ENCODE data around the gene KCNN3.

KCNN3 gene

GRCh38 chr1:154881820-154882535 is 11.9 kb upstream of the KCNN3 start:
- in situ Hi-C loops (cut with MboI; ENCODE audit: low sequenced_read_pairs): loop anchor here (25.0 kb wide), 1 partner anchor 220 kb away; no protein-coding TSS in a partner anchor

- in situ Hi-C loops (cut with MboI; ENCODE audit: low sequenced_read_pairs): loop anchor here (25.0 kb wide), 1 partner anchor 218 kb away; no protein-coding TSS in a partner anchor
These were observed 10.6 kb upstream of the KCNN3 start for GRCh38 chr1:154880671-154881070.

GRCh38 chr1:154879038-154879421 is 8.9 kb upstream of the KCNN3 start:
- in situ Hi-C loops (cut with MboI; ENCODE audit: low sequenced_read_pairs): loop anchor here (25.0 kb wide), 1 partner anchor 217 kb away; no protein-coding TSS in a partner anchor

GRCh38 chr1:154878371-154879037 is 8.4 kb upstream of the KCNN3 start:
- in situ Hi-C loops (cut with MboI; ENCODE audit: low sequenced_read_pairs): loop anchor here (25.0 kb wide), 1 partner anchor 216 kb away; no protein-coding TSS in a partner anchor

DNA sequence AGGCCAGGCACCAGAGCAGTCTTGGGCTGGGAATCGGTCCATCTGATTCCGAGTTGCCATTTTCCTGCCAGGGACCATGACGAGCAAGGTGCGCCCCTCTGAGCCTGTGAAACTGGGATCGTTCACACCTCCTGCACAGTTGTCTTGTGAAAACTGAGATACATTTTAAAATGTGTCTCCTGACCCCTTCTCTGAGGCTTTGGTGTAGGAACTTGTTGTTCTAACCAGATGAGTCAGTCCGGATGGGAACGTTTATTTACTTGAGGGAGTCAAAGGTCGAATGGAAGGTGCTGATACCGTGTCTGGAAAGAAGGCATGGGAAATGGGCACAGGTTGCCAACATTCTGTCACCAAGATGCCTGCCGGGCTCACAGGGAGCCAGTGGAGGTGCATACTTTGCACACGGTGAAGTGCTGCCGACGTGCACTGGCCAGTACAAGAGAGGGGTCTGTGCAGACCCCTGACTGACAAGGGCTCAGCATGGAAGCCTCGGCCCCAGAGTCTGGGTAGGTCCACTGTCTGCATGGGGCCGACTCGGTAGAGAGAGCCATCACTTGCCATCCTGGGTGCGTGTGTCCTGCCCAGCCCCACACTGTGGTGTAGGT is 7.4 kb upstream of the KCNN3 start:
- in situ Hi-C loops (cut with MboI; ENCODE audit: low sequenced_read_pairs): loop anchor here (25.0 kb wide), 1 partner anchor 215 kb away; no protein-coding TSS in a partner anchor

DNA sequence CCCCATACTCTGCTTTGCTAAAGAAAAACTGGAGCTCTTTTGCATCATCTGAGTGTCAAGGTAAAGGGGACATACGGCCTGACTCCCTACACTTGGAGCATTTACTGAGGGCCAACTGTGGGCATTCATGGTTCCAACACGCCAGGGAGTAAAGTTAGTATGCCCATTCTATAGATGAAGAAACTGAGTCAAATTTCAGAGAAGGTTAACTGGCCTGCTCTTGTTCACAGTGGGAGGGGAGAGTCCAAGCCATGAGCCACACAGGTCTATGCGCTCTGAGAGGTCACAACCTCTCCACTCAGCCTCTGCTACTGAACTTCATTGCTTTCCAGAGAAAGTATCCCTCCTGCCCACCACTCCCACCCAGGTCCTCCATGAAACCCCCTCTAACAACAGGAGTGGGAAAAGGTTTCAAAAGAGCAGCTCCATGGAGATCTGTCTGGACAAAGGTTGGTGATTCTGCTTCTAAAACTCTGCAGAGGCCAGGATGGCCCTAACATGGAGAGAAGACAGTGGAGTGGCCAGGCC is 6.8 kb upstream of the KCNN3 start:
- in situ Hi-C loops (cut with MboI; ENCODE audit: low sequenced_read_pairs): loop anchor here (25.0 kb wide), 1 partner anchor 215 kb away; no protein-coding TSS in a partner anchor

DNA sequence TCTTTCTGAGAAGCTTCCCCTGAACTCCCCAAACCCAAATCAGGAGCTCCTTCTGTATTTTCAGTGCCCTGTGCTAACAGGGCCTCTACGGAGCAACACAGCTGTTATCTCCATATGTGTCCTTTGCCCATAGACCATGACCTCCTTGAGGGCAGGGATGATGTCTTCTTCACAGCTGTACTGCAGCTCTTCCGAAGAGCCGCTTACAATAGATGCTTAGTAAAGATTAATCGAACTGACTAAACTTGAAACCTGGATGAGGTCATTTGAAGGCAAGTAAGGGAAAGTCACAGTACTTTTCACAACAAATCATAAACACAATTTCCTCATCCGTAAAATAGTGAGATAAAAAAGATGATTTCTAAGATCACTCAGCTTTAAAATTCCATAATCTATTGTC is 4.4 kb upstream of the KCNN3 start:
- in situ Hi-C loops (cut with MboI; ENCODE audit: low sequenced_read_pairs): no loop called here

- in situ Hi-C loops (cut with MboI; ENCODE audit: low sequenced_read_pairs): no loop called here
These were observed 3.4 kb upstream of the KCNN3 start for GRCh38 chr1:154873321-154873950.

- in situ Hi-C loops (cut with MboI; ENCODE audit: low sequenced_read_pairs): no loop called here
These were observed 1.3 kb upstream of the KCNN3 start for GRCh38 chr1:154871374-154871773.

DNA sequence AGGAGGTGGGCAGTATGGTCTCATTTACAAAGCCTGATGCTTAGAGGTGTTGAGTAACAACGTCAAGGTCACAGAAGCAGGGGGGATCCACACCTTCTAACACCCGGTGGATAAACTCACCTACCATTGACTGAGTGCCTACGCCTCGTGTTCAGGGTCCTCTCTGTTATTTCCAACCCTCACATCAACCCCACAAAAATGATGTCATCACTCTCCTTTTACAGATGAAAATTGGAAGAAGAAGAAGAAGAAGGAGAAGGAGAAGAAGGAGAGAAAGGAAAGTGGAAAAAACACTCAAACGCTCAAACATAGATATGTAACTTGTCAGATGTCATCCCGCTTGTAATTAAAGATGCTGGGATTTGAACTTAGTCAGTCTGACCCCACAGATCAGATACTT is 653 bp upstream of the KCNN3 start:
- in situ Hi-C loops (cut with MboI; ENCODE audit: low sequenced_read_pairs): no loop called here

DNA sequence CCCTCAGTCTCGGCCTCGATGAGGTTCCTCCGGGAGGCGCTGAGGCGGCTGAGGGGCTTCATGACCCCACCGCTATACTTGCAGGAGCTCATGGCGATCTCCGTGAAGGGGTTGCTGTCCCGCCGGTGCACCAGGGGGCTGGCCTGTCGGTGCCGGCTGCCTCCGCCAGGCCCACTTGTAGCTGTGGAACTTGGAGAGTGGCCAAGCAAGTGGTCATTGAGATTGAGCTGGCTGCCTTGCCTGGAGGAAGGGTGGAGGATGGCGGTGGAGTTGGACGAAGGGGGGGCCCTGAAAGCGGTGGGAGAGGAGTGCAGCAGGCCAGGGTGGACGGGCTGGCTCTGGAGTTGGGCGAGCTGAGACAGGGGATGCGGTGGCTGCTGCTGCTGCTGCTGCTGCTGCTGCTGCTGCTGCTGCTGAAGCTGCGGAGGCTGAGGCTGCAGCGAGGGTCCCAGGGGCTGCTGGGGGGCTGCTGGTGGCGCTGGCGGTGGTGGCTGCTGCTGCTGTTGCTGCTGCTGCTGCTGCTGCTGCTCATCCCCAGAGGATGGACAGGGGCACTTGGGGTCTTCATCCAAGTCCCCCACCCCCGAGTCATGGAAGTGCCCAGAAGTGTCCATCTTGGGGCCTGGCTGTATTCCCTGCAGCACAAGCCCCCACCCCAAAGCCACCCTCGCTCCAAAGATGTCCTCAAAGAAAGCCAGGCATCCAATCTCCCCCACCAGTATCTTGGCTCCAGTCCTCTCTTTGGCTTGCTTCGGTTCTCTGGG is 548 bp downstream of the KCNN3 start:
- in situ Hi-C loops (cut with MboI; ENCODE audit: low sequenced_read_pairs): no loop called here

- in situ Hi-C loops (cut with MboI; ENCODE audit: low sequenced_read_pairs): no loop called here
These were observed 2.1 kb downstream of the KCNN3 start for GRCh38 chr1:154867841-154868605.

DNA sequence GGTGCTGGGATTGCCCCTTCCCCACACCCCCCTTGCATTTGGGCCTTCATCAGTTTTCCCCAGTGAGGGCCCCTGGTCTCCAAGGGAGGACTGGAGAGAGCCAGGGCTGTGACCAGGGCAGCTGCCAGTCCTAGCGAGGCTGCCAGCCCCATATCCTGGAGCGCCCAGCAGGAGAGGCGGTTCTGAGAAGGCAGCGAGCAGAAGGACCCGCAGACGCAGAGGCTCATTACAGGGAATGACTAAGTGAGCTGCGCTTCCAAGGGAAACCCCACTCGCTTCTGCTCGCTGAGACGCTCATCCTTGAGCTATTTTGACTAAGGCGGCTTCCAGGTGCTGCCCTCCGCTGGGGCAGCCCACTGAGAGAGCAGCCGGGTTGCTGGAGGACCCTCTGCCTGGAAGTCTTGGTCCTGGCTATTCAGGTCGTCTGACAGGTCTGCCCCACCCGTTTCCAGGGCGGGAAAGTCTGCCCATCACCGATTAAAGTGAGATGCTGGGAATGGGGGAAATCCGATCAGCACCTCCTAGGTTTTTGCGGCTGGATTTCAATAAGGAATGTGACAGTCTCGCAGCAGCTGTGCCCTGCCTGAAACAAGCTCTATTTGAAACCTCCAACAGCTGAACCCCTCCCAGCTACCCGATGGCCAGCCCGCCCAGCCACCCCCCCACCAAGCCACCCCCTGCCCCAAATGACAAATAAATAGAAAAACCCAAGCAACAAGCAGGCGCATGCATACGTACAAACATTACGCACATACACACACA is 2.8 kb downstream of the KCNN3 start:
- in situ Hi-C loops (cut with MboI; ENCODE audit: low sequenced_read_pairs): no loop called here

- in situ Hi-C loops (cut with MboI; ENCODE audit: low sequenced_read_pairs): no loop called here
These were observed 3.6 kb downstream of the KCNN3 start for GRCh38 chr1:154866257-154867063.

- in situ Hi-C loops (cut with MboI; ENCODE audit: low sequenced_read_pairs): no loop called here
These were observed 4.4 kb downstream of the KCNN3 start for GRCh38 chr1:154865442-154866256.

DNA sequence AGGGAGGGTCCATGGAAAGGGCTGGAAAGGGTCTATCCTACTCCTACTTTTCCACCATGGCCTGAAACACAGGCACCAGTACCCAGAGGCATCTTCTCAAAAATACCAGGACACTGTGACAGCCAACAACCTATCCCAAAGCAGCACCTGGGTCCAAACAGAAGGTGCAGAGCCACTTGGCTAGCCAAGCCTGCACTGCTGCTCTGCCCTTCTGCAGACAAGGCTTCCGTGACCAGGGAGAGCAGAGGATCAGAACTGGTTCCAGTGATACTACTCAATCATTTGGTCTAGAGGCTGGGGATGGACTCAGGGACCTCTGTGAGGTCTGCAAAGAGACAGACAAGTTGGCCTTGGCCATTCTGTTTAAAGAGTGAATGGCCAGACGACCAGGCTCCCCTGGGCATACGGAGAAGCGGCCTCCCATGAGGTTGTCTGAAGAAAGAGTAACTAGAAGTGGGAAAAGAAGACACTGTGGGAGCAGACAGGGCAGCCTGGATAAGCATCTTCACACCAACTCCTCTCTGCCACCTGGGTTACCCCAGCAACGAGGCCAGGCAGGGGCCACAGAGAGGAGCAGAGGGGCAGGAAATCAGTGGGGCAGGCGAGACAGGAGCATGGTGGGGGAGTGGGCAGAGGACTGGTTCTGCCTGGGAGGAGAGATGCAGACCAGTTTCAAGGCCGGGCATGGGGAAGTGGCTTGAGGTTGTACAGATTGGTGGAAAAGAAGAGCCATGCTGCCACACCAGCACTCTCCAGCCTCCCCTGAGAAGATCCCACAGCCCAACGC is 5.7 kb downstream of the KCNN3 start:
- in situ Hi-C loops (cut with MboI; ENCODE audit: low sequenced_read_pairs): no loop called here
